HG02588 (cell line): ENCODE data around the gene GCG.

Experiments
- ATAC-seq: cut with Tn5 transposase; IDR thresholded peaks from one replicate; pipeline ENCODE4 v1.9.1; 2021; ENCODE audit warnings: mild to moderate bottlenecking, moderate library complexity; ENCODE audit not compliant: unreplicated experiment

The GCG gene

DNA sequence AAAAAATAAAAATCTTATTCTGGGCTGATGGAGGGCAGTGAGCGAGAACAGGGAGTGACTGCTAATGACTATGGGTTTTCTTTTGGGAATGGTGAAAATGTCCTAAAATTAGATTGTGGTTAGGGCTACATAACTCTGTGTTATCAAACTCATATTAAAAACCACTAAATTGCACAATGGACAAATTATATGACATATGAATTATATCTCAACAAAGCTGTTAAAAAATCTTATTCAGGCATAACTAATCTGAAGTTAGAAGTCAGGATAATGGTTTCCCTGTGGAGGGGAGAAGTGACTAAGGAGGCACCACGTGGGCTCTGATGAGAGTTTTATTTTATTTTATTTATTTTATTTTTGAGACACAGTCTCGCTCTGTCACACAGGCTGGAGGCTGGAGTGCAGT lies 45.9 kb downstream of the GCG start:
- no peak for ATAC-seq

DNA sequence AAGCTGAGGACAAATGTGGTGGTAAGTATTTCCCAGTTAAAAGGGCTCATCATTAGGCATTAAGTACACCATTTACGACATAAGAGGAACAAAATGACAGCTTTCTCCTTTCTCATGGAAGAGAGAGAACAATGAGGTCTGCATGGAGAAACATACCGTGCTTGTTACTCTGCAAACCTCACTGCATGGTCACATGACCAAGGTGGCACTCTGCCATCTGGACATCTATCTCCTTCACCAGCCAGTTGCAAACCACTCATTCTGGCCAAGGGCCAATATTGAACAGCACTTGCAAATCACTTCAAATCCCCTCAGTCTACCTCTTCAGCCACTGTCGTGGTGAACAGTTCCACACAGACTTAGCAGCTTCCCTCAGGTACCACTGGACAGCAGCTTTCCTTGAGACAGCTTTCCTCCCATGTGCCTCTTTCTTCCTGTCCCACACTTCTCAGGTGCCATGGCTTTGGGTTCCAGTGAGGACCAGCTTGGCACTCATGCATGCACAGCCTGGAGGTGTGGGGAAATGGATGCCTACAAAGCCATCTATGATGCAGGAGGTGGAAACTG lies 48.5 kb downstream of the GCG start:
- no peak for ATAC-seq

GRCh38 chr2:162100579-162100978 lies 51.5 kb downstream of the GCG start:
- no peak for ATAC-seq

- ATAC-seq, result no peak
These were observed 52.2 kb downstream of the GCG start for GRCh38 chr2:162099836-162100235.
